GM20000 (cell line): ENCODE results near the gene MYO16.

Experiments used
- DNase-seq: peaks from one replicate; pipeline ENCODE4 v3.0.0; 2012; ENCODE audit warnings: low spot score
- TF ChIP-seq, protein P1 (sequence below): IDR thresholded peaks from 2 replicates; pipeline ENCODE4 v1.5.1; 2012; ENCODE audit warnings: mild to moderate bottlenecking, control low read depth; ENCODE audit errors: extremely low read depth, missing control alignments

The MYO16 gene

DNA sequence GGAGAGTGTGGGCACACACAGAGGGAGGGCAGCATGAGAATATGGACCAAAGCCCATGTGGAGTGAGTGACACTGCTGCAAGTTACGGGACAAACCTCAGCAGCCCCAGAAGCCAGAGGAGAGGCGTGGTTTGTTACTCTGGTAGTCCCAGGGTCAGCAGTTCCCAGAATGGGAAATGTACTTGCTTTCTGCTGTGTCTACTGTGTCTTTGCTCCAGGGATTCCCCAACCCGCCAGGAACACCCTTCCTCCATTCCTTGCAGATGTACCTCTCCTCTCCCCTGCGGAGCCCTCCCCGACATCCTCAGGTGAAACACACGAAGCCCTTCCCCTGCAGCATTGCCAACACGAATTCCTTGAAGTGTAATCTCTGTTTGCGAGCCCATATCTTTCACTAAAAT, 47.2 kb downstream of the MYO16 start:
- DNase-seq = no peak
- TF ChIP-seq, protein P1, sequence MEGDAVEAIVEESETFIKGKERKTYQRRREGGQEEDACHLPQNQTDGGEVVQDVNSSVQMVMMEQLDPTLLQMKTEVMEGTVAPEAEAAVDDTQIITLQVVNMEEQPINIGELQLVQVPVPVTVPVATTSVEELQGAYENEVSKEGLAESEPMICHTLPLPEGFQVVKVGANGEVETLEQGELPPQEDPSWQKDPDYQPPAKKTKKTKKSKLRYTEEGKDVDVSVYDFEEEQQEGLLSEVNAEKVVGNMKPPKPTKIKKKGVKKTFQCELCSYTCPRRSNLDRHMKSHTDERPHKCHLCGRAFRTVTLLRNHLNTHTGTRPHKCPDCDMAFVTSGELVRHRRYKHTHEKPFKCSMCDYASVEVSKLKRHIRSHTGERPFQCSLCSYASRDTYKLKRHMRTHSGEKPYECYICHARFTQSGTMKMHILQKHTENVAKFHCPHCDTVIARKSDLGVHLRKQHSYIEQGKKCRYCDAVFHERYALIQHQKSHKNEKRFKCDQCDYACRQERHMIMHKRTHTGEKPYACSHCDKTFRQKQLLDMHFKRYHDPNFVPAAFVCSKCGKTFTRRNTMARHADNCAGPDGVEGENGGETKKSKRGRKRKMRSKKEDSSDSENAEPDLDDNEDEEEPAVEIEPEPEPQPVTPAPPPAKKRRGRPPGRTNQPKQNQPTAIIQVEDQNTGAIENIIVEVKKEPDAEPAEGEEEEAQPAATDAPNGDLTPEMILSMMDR = no peak

DNA sequence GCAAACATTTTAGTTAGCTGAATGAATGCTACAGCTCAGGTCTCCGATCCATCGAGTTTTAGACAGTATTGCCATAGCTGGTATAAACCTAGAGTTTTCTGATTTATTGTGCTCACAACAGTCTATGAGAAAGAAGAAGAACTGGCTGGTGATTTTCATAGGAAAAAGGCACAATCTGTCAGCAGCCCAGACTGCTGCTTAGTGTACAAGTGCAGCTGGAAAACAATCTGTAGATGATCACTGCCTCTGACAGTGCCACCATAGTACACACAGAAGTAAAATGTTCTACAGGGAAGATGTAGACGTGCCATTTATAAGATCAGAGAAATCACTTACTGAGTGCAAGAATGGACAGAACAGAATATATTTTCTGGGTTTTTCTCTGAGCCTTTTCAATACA, 48.4 kb downstream of the MYO16 start:
- TF ChIP-seq, protein P1 = no peak
- DNase-seq = no peak

DNA sequence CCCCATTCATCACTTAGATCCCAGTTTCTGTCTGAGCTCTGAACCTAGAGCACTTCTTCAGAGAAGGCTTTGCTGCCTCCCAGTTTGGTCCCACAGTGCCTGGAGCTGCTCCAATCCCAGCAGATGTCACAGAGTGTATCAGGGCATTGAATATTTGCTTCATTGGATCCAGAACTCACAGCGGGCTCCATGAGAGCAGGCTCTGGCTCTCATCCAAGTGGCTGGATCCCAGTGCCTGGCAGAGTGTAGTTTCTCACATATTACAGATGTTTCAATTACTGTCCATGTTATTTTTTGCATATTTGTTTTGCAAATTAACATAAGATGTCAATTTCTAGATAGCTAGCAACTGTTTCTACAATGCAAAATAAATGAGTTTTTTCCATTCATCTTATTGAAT, 50.6 kb downstream of the MYO16 start:
- TF ChIP-seq, protein P1 = no peak
- no peak for DNase-seq

DNA sequence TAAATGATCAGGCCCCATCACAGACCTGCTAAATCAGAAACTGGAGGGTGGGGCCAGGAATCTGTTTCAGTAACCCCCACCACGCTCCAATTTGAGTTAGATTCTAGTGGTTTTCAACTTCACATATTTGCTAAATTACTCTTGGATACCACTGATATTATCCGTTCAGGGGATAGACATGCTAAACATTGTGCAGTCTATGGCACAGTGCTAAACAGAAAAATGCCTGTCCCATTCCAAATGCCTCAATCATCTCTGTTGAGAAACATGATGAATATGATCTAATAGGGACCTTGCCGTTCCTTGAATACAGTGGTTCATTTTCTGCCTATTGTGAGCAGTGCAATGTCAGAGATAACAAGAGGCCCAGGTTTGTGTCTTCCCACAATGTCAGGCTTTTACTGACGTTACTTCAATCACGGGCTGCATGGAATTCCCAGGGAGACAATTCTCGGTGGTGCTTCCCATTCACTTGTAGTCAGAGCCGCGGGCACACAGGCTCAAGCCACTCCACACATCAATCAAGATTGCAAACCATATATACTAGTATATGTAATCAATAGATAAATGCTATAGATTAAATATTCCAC, 52.7 kb downstream of the MYO16 start:
- DNase-seq = no peak
- TF ChIP-seq, protein P1 = no peak

DNA sequence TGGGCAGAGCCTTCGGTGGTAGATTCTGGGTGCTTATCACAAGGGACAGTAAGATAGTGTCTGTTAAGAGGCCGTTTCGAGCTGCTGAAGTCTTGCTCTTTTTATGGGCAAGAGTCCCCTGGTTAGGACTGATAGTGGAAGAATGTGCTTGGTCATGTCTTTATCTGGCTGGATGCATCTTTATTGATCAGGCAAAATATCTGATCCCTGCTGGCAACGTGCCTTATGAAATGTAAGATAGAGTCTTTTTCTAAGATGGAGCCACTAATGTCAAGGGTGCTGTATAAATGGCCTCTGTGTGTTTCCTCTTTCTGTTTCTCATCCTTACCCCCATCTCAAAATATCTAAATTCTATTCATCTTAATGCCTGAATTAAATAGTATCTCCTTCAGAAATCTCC, 53.3 kb downstream of the MYO16 start:
- TF ChIP-seq, protein P1 = no peak
- no peak for DNase-seq

DNA sequence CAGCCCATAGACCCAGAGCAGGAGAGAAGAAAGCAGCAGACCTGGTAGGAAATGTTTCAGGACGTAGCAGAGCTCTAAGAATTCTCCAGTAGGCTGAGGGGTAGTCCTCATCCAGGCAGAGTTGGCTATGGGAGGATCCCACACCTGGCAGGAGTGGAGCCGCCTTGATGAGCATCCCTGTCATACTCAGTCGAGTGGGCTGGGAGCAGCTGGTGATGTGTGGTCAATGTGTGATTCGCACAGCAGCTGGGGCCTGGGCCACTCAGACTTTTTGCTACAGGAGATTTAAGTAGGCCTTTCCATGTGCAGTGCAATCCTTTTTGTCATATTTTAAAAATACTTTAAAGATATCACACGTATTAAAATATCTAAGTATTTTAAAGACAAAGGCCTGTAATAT, 56.6 kb downstream of the MYO16 start:
- DNase-seq = no peak
- TF ChIP-seq, protein P1 = no peak

DNA sequence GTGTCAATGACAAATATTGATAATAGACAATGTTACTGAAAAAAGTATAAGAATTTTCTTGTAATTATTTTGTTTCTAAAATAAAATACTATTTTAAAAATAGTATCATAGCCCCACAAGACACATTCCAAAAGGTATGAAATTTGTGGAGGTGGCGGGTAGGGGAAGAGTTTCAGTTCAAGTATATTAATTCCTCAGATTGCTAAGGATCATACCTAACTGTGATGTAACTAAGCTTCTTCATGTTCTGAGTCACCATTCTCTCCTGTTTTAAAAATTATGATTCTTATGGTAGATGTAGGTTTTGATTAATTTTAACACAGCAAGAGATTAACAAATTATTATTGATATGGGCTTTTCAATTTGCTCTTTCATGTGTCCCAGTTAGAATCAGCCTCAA, 61.3 kb downstream of the MYO16 start:
- DNase-seq = no peak
- TF ChIP-seq, protein P1 = no peak
